Mesodermal cell (in vitro differentiated cells): ENCODE measurements around the gene GPR18.

Experiments
- H3K27ac ChIP-seq: 2 replicates; pipeline ENCODE4 v1.7.0; 2013; ENCODE audit warnings: mild to moderate bottlenecking, low read depth, low read length, moderate library complexity; ENCODE audit not compliant: severe bottlenecking
- H3K36me3 ChIP-seq: 2 replicates; pipeline ENCODE4 v1.7.1; 2013; ENCODE audit warnings: mild to moderate bottlenecking, low read length, moderate library complexity; ENCODE audit not compliant: control insufficient read depth, insufficient read depth
- H3K4me1 ChIP-seq: one replicate; pipeline ENCODE4 v1.7.1; 2013; ENCODE audit warnings: mild to moderate bottlenecking, low read length; ENCODE audit not compliant: insufficient read depth, control insufficient read depth, poor library complexity, severe bottlenecking
- H3K4me3 ChIP-seq: 2 replicates; pipeline ENCODE4 v1.7.0; 2013; ENCODE audit warnings: low read length, control low read depth, mild to moderate bottlenecking; ENCODE audit not compliant: insufficient read depth, poor library complexity, severe bottlenecking; ENCODE audit errors: extremely low read depth
- H3K9me3 ChIP-seq: 2 replicates; pipeline ENCODE4 v1.7.1; 2013; ENCODE audit warnings: mild to moderate bottlenecking, low read length, moderate library complexity; ENCODE audit not compliant: control insufficient read depth
- WGBS, 2 experiments: methylation state at CpG; one replicate each; pipeline ENCODE4 v1.1.5; 2013; ENCODE audit warnings: missing lambda C conversion rate in 2 of 2; ENCODE audit not compliant: insufficient coverage in 2 of 2; 5-methylcytosine and 5-hydroxymethylcytosine counted together

The GPR18 gene

GRCh38 chr13:99278843-99279242 is 20.7 kb upstream of the GPR18 start:
- Histone ChIP-seq H3K4me1 (no peaks in the 10 kb centered on the region), H3K36me3 (peaks cover 24% of the 10 kb centered on the region), H3K9me3 (no peaks in the 10 kb centered on the region), H3K4me3 (no peak overlapping the region), H3K27ac (no peak overlapping the region)
- 80 to 100% methylated on average over 1 of the region's 3 CpGs for WGBS, 2 experiments

DNA sequence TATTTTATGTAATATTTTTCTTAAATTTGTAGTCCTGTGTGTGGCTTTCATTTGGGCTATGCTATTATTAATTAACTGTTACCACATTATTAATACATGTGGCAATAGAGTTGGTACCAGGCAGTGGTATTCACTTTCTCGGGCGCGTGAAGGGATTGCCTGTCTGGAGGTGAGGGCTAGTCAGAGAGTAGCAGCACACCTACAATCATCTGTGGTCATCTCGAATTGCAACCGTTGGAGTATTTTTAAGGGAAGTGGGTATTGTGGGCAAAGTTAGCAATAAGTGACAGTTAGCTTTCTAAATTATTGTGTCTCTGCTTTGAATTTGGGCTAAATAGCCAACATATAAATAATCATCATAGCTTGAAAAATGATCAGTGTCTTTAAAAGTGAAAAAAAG is 20.0 kb upstream of the GPR18 start:
- Histone ChIP-seq H3K27ac (no peak overlapping the region), H3K36me3 (peaks cover 24% of the 10 kb centered on the region), H3K4me1 (no peaks in the 10 kb centered on the region), H3K9me3 (no peaks in the 10 kb centered on the region), H3K4me3 (no peak overlapping the region)
- WGBS, 2 experiments, result 89% methylated on average over 4 of the region's 5 CpGs; no CpG with 5 or more reads in 1 of the 2 experiments

DNA sequence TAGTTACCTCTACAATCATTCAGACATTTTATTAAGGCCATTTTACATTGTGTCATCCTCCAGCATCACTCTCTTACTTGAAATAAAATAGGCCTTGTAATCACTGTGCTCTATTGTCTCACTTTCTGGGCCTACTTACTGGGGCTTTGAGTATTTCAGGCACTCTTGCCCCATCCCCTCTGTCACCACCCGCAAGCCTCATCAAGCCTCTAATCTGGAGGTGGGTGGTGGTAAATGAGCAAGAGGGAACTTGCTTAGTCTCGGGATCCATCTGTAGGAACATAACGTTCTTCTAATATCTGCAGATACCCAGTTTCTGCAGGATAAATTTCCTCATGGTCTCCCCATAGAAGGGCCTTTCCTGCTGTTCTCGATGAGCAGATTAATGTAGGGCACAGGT is 19.4 kb upstream of the GPR18 start:
- Histone ChIP-seq H3K36me3 (peaks cover 24% of the 10 kb centered on the region), H3K4me3 (no peak overlapping the region), H3K4me1 (no peaks in the 10 kb centered on the region), H3K27ac (no peak overlapping the region), H3K9me3 (no peaks in the 10 kb centered on the region)
- 87 to 100% methylated on average over 1 to 3 of the region's 4 CpGs for WGBS, 2 experiments

GRCh38 chr13:99276706-99277105 is 18.5 kb upstream of the GPR18 start:
- Histone ChIP-seq H3K27ac (no peak overlapping the region), H3K9me3 (peaks cover 4% of the 10 kb centered on the region), H3K4me3 (no peak overlapping the region), H3K36me3 (peaks cover 32% of the 10 kb centered on the region), H3K4me1 (no peaks in the 10 kb centered on the region)
- no CpG with 5 or more reads among the region's 2 CpGs for WGBS, 2 experiments

GRCh38 chr13:99275093-99275469 is 16.9 kb upstream of the GPR18 start:
- Histone ChIP-seq H3K27ac (no peak overlapping the region), H3K4me1 (no peaks in the 10 kb centered on the region), H3K36me3 (peaks cover 36% of the 10 kb centered on the region), H3K9me3 (peaks cover 4% of the 10 kb centered on the region), H3K4me3 (no peak overlapping the region)
- WGBS, 2 experiments, result no CpG with 5 or more reads among the region's 1 CpG

- 100% methylated on average over 1 of the region's 2 CpGs for WGBS, 2 experiments
- no peak overlapping the region for H3K27ac ChIP-seq
- peaks cover 4% of the 10 kb centered on the region for H3K9me3 ChIP-seq
Observed at GRCh38 chr13:99273128-99273527, 14.9 kb upstream of the GPR18 start.

DNA sequence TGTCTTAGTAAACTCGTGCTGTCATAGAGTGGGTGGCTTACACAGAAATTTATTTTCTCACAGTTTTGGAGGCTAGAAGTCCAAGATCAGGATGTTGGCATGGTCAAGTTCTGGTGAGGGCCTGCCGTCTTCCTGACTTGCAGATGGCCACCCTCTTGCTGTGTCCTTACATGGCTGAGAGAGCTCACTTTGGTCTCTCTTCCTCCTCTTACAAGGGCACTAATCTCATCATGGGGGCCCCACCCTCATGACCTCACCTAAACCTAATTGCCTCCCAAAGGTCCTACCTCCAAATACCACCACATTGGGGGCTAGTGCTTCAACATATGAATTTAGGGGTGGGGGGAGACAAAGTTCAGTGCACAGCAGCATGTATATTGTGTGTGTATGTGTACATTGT is 14.3 kb upstream of the GPR18 start:
- peaks cover 4% of the 10 kb centered on the region for H3K9me3 ChIP-seq
- H3K27ac ChIP-seq, result no peak overlapping the region
- H3K36me3 ChIP-seq, result peaks cover 32% of the 10 kb centered on the region
- WGBS, 2 experiments, result 100% methylated on average over 2 of the region's 2 CpGs; no CpG with 5 or more reads in 1 of the 2 experiments
- no peaks in the 10 kb centered on the region for H3K4me1 ChIP-seq
- H3K4me3 ChIP-seq, result no peak overlapping the region

More at GRCh38 chr13:99273128-99273527, 14.9 kb upstream of the GPR18 start:
- H3K4me1 ChIP-seq, result no peaks in the 10 kb centered on the region
- no peak overlapping the region for H3K4me3 ChIP-seq
- H3K36me3 ChIP-seq, result peaks cover 29% of the 10 kb centered on the region

DNA sequence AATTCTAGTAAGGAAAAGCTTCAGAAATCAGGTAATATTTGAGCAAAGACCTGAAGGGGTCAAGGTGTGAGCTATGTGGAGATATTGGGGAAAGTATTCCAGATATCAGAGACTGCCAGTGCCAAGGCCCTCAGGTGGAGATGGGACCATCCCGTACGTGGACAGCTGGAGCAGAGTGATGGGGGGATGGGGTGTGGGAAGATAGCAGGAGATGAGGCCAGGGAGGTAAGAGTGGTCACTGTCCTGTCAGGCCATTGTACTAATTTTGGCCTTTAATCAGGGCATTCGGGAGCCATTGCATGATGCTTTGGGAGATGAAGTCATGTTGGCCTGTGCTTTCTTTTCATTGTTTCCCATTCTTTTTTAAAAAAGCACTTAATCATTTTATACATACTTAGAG is 13.1 kb upstream of the GPR18 start:
- H3K9me3 ChIP-seq, result peaks cover 4% of the 10 kb centered on the region
- H3K4me1 ChIP-seq, result no peaks in the 10 kb centered on the region
- H3K4me3 ChIP-seq, result no peak overlapping the region
- H3K27ac ChIP-seq, result no peak overlapping the region
- peaks cover 28% of the 10 kb centered on the region for H3K36me3 ChIP-seq
- 96 to 100% methylated on average over 2 of the region's 3 CpGs for WGBS, 2 experiments

DNA sequence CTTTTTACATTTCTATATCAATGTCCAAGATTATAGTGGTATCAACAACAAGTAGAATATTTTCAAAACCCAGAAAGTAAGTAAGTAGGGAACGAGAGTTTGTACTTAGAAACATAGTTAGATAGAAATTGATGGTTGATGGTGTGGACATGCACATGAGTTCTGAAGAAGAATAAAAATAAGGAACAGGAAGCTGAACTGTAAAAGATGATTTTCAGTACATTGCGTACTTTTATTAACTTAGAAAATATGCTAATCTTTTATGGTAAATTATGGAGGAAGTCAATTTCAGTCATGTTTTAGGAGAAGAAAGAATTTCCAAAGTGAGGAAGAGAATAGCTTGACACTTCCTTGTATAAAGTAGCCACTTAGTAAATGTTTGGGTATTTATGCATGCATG is 12.3 kb upstream of the GPR18 start:
- no peaks in the 10 kb centered on the region for H3K4me1 ChIP-seq
- H3K4me3 ChIP-seq, result no peak overlapping the region
- peaks cover 25% of the 10 kb centered on the region for H3K36me3 ChIP-seq
- H3K9me3 ChIP-seq, result peaks cover 4% of the 10 kb centered on the region
- WGBS, 2 experiments, result 88 to 89% methylated on average over 1 of the region's 2 CpGs
- H3K27ac ChIP-seq, result no peak overlapping the region

- Histone ChIP-seq H3K9me3 (peaks cover 4% of the 10 kb centered on the region), H3K27ac (no peak overlapping the region), H3K4me1 (no peaks in the 10 kb centered on the region), H3K4me3 (no peak overlapping the region), H3K36me3 (peaks cover 26% of the 10 kb centered on the region)
- 71% methylated on average over 1 of the region's 3 CpGs; no CpG with 5 or more reads in 1 of the 2 experiments for WGBS, 2 experiments
Observed at GRCh38 chr13:99269627-99270241, 11.6 kb upstream of the GPR18 start.

DNA sequence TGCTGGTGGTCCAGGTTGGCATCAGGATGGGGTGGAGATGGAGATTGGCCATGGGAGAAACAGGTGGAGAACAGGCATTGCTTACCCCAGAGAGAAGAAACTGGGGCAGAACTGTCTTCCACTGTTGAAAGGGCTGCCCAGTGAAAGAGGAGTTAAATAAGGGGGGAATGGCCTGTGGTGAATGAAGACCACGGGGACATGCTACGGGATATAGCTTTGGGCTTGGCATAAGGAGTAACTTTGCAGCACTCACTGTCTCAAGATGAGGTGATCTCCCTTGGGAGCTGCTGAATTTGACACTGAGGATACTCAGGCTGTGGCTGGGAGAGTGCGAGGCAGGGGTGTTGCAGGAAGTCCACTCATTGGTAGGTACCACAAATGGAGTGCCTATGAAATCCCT is 10.6 kb upstream of the GPR18 start:
- no peak overlapping the region for H3K4me3 ChIP-seq
- H3K9me3 ChIP-seq, result peaks cover 4% of the 10 kb centered on the region
- peaks cover 30% of the 10 kb centered on the region for H3K36me3 ChIP-seq
- H3K4me1 ChIP-seq, result no peaks in the 10 kb centered on the region
- no peak overlapping the region for H3K27ac ChIP-seq
- 94 to 97% methylated on average over 3 of the region's 3 CpGs for WGBS, 2 experiments
